ENCODE measurements around the gene P2RX4.
"Not testable (repeated sequence)": the region's sequence is repeated elsewhere in the genome, so short reads cannot be mapped to it uniquely, and the experiment has no call there.

The P2RX4 gene

GRCh38 chr12:121202407-121203355 is 7.2 kb upstream of the P2RX4 start:
- Mint-ChIP-seq H3K4me3 (no peak overlapping the region), H3K27ac (no peak overlapping the region), H3K27me3 (no peaks in the 10 kb centered on the region), H3K4me1 (ENCODE audit: low read depth) (peaks cover 15% of the 10 kb centered on the region), H3K36me3 (ENCODE audit: low read depth) (no peaks in the 10 kb centered on the region), H3K9me3 (no peaks in the 10 kb centered on the region)
- DNase-seq: no peak

- Mint-ChIP-seq H3K9me3 (no peaks in the 10 kb centered on the region), H3K27ac (no peak overlapping the region), H3K4me1 (ENCODE audit: low read depth) (peaks cover 11% of the 10 kb centered on the region), H3K4me3 (no peak overlapping the region), H3K36me3 (ENCODE audit: low read depth) (no peaks in the 10 kb centered on the region), H3K27me3 (no peaks in the 10 kb centered on the region)
- DNase-seq: no peak
Measured at GRCh38 chr12:121203482-121203881, 6.4 kb upstream of the P2RX4 start.

GRCh38 chr12:121205491-121205890 is 4.4 kb upstream of the P2RX4 start:
- Mint-ChIP-seq H3K36me3 (ENCODE audit: low read depth) (peaks cover 2% of the 10 kb centered on the region), H3K4me1 (ENCODE audit: low read depth) (peaks cover 19% of the 10 kb centered on the region), H3K27ac (no peak overlapping the region), H3K4me3 (no peak overlapping the region), H3K9me3 (no peaks in the 10 kb centered on the region), H3K27me3 (no peaks in the 10 kb centered on the region)
- no peak for DNase-seq

GRCh38 chr12:121208571-121208970 is 1.4 kb upstream of the P2RX4 start:
- not testable (repeated sequence) for H3K27me3 Mint-ChIP-seq, H3K27ac Mint-ChIP-seq
- peak overlapping the region; percentile 85 for H3K4me3 Mint-ChIP-seq

GRCh38 chr12:121209221-121209620 is 708 bp upstream of the P2RX4 start:
- Mint-ChIP-seq H3K36me3 (ENCODE audit: low read depth) (peaks cover 28% of the 10 kb centered on the region), H3K4me3 (peak overlapping the region; percentile 85), H3K4me1 (ENCODE audit: low read depth) (peaks cover 44% of the 10 kb centered on the region), H3K9me3 (no peaks in the 10 kb centered on the region), H3K27ac (peak overlapping the region; percentile 77), H3K27me3 (no peaks in the 10 kb centered on the region)
- DNase-seq: no peak

More at GRCh38 chr12:121208571-121208970, 1.4 kb upstream of the P2RX4 start:
- Mint-ChIP-seq H3K4me1 (ENCODE audit: low read depth) (peaks cover 42% of the 10 kb centered on the region), H3K36me3 (ENCODE audit: low read depth) (peaks cover 25% of the 10 kb centered on the region)
- H3K9me3 Mint-ChIP-seq, DNase-seq: not testable (repeated sequence)

- Mint-ChIP-seq H3K4me3 (no peak overlapping the region), H3K4me1 (ENCODE audit: low read depth) (peaks cover 64% of the 10 kb centered on the region), H3K27me3 (no peaks in the 10 kb centered on the region), H3K9me3 (no peaks in the 10 kb centered on the region), H3K27ac (peak overlapping the region; percentile 52), H3K36me3 (ENCODE audit: low read depth) (peaks cover 45% of the 10 kb centered on the region)
- DNase-seq: no peak
Measured at GRCh38 chr12:121212875-121213274, 2.9 kb downstream of the P2RX4 start.

GRCh38 chr12:121214166-121214777 is 4.3 kb downstream of the P2RX4 start:
- peaks cover 58% of the 10 kb centered on the region for H3K4me1 Mint-ChIP-seq (ENCODE audit: low read depth)
- H3K36me3 Mint-ChIP-seq (ENCODE audit: low read depth): peaks cover 52% of the 10 kb centered on the region

GRCh38 chr12:121214855-121215745 is 5.2 kb downstream of the P2RX4 start:
- no peak for DNase-seq
- no peaks in the 10 kb centered on the region for H3K9me3 Mint-ChIP-seq
- H3K4me3 Mint-ChIP-seq: peak overlapping the region; percentile 49
- no peaks in the 10 kb centered on the region for H3K27me3 Mint-ChIP-seq
- H3K36me3 Mint-ChIP-seq (ENCODE audit: low read depth): peaks cover 56% of the 10 kb centered on the region
- H3K4me1 Mint-ChIP-seq (ENCODE audit: low read depth): peaks cover 56% of the 10 kb centered on the region
- peak overlapping the region; percentile 95 for H3K27ac Mint-ChIP-seq

More at GRCh38 chr12:121214166-121214777, 4.3 kb downstream of the P2RX4 start:
- DNase-seq: peak; percentile 46
- Mint-ChIP-seq H3K27ac (peak overlapping the region; percentile 95), H3K9me3 (no peaks in the 10 kb centered on the region), H3K4me3 (peak overlapping the region; percentile 49), H3K27me3 (no peaks in the 10 kb centered on the region)

- no peak for DNase-seq
- H3K27ac Mint-ChIP-seq: peak overlapping the region; percentile 95
Measured at GRCh38 chr12:121216102-121216501, 6.2 kb downstream of the P2RX4 start.

GRCh38 chr12:121217063-121217462 is 7.1 kb downstream of the P2RX4 start:
- Mint-ChIP-seq H3K4me1 (ENCODE audit: low read depth) (peaks cover 46% of the 10 kb centered on the region), H3K9me3 (no peaks in the 10 kb centered on the region), H3K27ac (peak overlapping the region; percentile 1), H3K4me3 (no peak overlapping the region), H3K36me3 (ENCODE audit: low read depth) (peaks cover 53% of the 10 kb centered on the region), H3K27me3 (no peaks in the 10 kb centered on the region)
- DNase-seq: no peak

More at GRCh38 chr12:121216102-121216501, 6.2 kb downstream of the P2RX4 start:
- H3K27me3 Mint-ChIP-seq: no peaks in the 10 kb centered on the region
- peaks cover 52% of the 10 kb centered on the region for H3K36me3 Mint-ChIP-seq (ENCODE audit: low read depth)
- no peaks in the 10 kb centered on the region for H3K9me3 Mint-ChIP-seq
- H3K4me3 Mint-ChIP-seq: no peak overlapping the region
- peaks cover 48% of the 10 kb centered on the region for H3K4me1 Mint-ChIP-seq (ENCODE audit: low read depth)

GRCh38 chr12:121217761-121218160 is 7.8 kb downstream of the P2RX4 start:
- no peaks in the 10 kb centered on the region for H3K9me3 Mint-ChIP-seq
- H3K4me3 Mint-ChIP-seq: no peak overlapping the region
- H3K27me3 Mint-ChIP-seq: no peaks in the 10 kb centered on the region
- H3K4me1 Mint-ChIP-seq (ENCODE audit: low read depth): peaks cover 46% of the 10 kb centered on the region
- DNase-seq: no peak
- peaks cover 54% of the 10 kb centered on the region for H3K36me3 Mint-ChIP-seq (ENCODE audit: low read depth)
- H3K27ac Mint-ChIP-seq: peak overlapping the region; percentile 37

GRCh38 chr12:121218588-121219352 is 8.8 kb downstream of the P2RX4 start:
- peaks cover 46% of the 10 kb centered on the region for H3K4me1 Mint-ChIP-seq (ENCODE audit: low read depth)
- no peak overlapping the region for H3K4me3 Mint-ChIP-seq
- H3K27me3 Mint-ChIP-seq: no peaks in the 10 kb centered on the region
- no peaks in the 10 kb centered on the region for H3K9me3 Mint-ChIP-seq
- H3K36me3 Mint-ChIP-seq (ENCODE audit: low read depth): peaks cover 55% of the 10 kb centered on the region
- no peak for DNase-seq
- H3K27ac Mint-ChIP-seq: peak overlapping the region; percentile 12

GRCh38 chr12:121219353-121219986 is 9.5 kb downstream of the P2RX4 start:
- Mint-ChIP-seq H3K36me3 (ENCODE audit: low read depth) (peaks cover 54% of the 10 kb centered on the region), H3K27me3 (no peaks in the 10 kb centered on the region), H3K4me1 (ENCODE audit: low read depth) (peaks cover 45% of the 10 kb centered on the region), H3K4me3 (no peak overlapping the region), H3K9me3 (no peaks in the 10 kb centered on the region), H3K27ac (no peak overlapping the region)
- no peak for DNase-seq

All from activated T-cell treated with anti-CD3 and anti-CD28 coated beads, Interleukin-2, amount 50 U/mL, for 24 hours (primary cell).